Stimulated activated CD4-positive, alpha-beta T cell treated with anti-CD3 and anti-CD28 coated beads, Interleukin-15, amount 100 ng/mL, for 1 hour (primary cell): ENCODE data around the gene CSNK2B.
"Not testable (repeated sequence)": the region's sequence is repeated elsewhere in the genome, so short reads cannot be mapped to it uniquely, and the experiment has no call there.

Source experiments
- DNase-seq, 2 donors: peaks; one replicate each; pipeline ENCODE4 v3.0.0-alpha.2; 2020; ENCODE audit warnings: low read depth in 1 of 2, low spot score in 1 of 2

The CSNK2B gene

GRCh38 chr6:31687860-31688693 is 22.2 kb downstream of the CSNK2B start:
- DNase-seq, result no peak

GRCh38 chr6:31689249-31690110 is 23.6 kb downstream of the CSNK2B start:
- no peak for DNase-seq

- DNase-seq, result no peak
These were observed 24.6 kb downstream of the CSNK2B start for GRCh38 chr6:31690231-31691077.

- DNase-seq, result no peak
These were observed 25.2 kb downstream of the CSNK2B start for GRCh38 chr6:31691078-31691463.

- DNase-seq, result no peak
These were observed 25.8 kb downstream of the CSNK2B start for GRCh38 chr6:31691564-31692108.

GRCh38 chr6:31692353-31692752 is 26.5 kb downstream of the CSNK2B start:
- DNase-seq, result no peak

GRCh38 chr6:31692886-31693285 is 27.0 kb downstream of the CSNK2B start:
- DNase-seq, result no peak

GRCh38 chr6:31693535-31693934 is 27.7 kb downstream of the CSNK2B start:
- no peak for DNase-seq

GRCh38 chr6:31697555-31697954 is 31.7 kb downstream of the CSNK2B start:
- no peak for DNase-seq

- no peak for DNase-seq
These were observed 35.0 kb downstream of the CSNK2B start for GRCh38 chr6:31700740-31701401.

- DNase-seq, result no peak
These were observed 36.0 kb downstream of the CSNK2B start for GRCh38 chr6:31701666-31702404.

GRCh38 chr6:31702405-31702818 is 36.5 kb downstream of the CSNK2B start:
- no peak for DNase-seq

- DNase-seq, result peak; percentile 95
These were observed 37.2 kb downstream of the CSNK2B start, which contains the start of gene ABHD16A for GRCh38 chr6:31702819-31703716. ABHD16A (minus strand) TSS chr6:31703324; CDS start chr6:31703281, 43 bp downstream.

GRCh38 chr6:31705931-31706330 is 40.1 kb downstream of the CSNK2B start:
- DNase-seq, result no peak

GRCh38 chr6:31706599-31706998 is 40.7 kb downstream of the CSNK2B start, which contains the start of gene LY6G6F:
LY6G6F (plus strand) TSS chr6:31706866; CDS start chr6:31706907, 41 bp downstream.
- no peak for DNase-seq

- DNase-seq, result no peak
These were observed 41.8 kb downstream of the CSNK2B start for GRCh38 chr6:31707701-31708100.

GRCh38 chr6:31708224-31708623 is 42.3 kb downstream of the CSNK2B start:
- no peak for DNase-seq

GRCh38 chr6:31709157-31709556 is 43.3 kb downstream of the CSNK2B start:
- DNase-seq, result not testable (repeated sequence)
